Naive B cell (primary cell): ENCODE data around the gene NECAB3. TPM values are rescaled to one million over a fixed set of nuclear protein-coding genes. Genes with fewer than 3 reads are reported as not detected.

Experiments used
- ATAC-seq, 2 donors: fragments of 150-1000 bp; cut with Tn5 transposase; 2 replicates each; pipeline ENCODE4 v1.10.0; 2021; ENCODE audit warnings: low read depth in 2 of 2, mild to moderate bottlenecking in 2 of 2, moderate library complexity in 2 of 2
- DNase-seq: peaks from one replicate; pipeline ENCODE4 v3.0.0; 2022
- H3K27ac Mint-ChIP-seq, 6 donors: one replicate each; pipeline ENCODE4 v1.8.0; 2020 to 2022; ENCODE audit warnings: mild to moderate bottlenecking in 6 of 6, mixed read lengths in 6 of 6, moderate library complexity in 5 of 6, inconsistent platforms in 2 of 6
- H3K27me3 Mint-ChIP-seq, 3 donors: one replicate each; pipeline ENCODE4 v1.8.0; 2021 to 2022; ENCODE audit warnings: mixed read lengths in 3 of 3, mild to moderate bottlenecking in 1 of 3
- H3K36me3 Mint-ChIP-seq, 2 donors: one replicate each; pipeline ENCODE4 v1.8.0; 2020 to 2022; ENCODE audit warnings: mixed read lengths in 2 of 2, inconsistent platforms in 1 of 2, mild to moderate bottlenecking in 1 of 2
- H3K4me1 Mint-ChIP-seq, 3 donors: one replicate each; pipeline ENCODE4 v1.8.0; 2020 to 2022; ENCODE audit warnings: mixed read lengths in 3 of 3, inconsistent platforms in 1 of 3, mild to moderate bottlenecking in 1 of 3, moderate library complexity in 1 of 3
- H3K4me3 Mint-ChIP-seq, 8 donors: one replicate each; pipeline ENCODE4 v1.8.0; 2020 to 2022; ENCODE audit warnings: mild to moderate bottlenecking in 8 of 8, mixed read lengths in 8 of 8, moderate library complexity in 8 of 8, inconsistent platforms in 2 of 8
- H3K9me3 Mint-ChIP-seq, 7 donors: one replicate each; pipeline ENCODE4 v1.8.0; 2020 to 2022; ENCODE audit warnings: mixed read lengths in 7 of 7, mild to moderate bottlenecking in 5 of 7, inconsistent platforms in 2 of 7, moderate library complexity in 1 of 7
- polyA plus RNA-seq, 6 donors: library from polyadenylated mRNA; unstranded; fragments of 300-500 nt; fragmentation: Illumina TruSeq; gene quantifications; one replicate each; pipeline ENCODE4 v1.2.3, GENCODE V29; 2021; ENCODE audit warnings: low read depth in 6 of 6

Gene NECAB3
- polyA plus RNA-seq, 6 donors from 2014 or later: 0.74 to 1.0 (median 0.82) TPM; not detected in 3

DNA sequence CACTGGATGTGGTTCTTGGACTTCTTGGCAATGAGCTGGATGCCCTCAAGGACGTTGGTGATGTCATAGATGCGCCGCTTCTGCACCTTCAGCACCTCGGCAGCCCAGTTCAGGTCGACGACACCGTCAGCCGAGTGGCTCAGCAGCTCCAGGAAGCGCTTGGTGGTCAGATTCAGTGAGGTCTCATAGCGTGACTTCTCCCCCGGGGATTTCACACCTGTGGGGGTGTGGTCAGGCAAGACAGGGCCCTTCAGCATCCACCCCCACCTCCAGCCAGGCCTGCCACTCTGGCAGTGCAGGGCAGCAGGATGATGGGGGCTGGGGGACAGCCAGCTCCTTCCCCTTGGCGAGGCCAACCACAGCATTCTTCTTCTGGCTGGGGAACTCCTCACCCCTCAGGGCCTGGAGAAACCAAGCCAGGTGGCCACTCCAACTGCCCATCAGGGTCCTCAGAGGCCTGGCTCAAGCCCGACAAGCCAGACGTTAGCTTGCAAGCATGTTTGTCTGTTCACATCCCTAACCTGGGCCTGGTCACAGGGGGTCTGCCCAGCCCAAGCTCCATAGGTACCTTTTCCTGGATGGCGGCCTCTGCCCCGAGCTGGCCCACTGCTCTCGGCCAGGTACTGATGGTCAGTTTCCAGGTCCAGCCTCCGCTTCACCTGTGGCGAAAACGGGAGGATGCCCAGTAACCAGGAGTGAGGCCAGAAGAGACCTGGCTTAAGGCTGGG is 5.7 kb upstream of the NECAB3 start:
- peak overlapping the region in 1 of 8 donors; percentile 36 for H3K4me3 Mint-ChIP-seq
- ATAC-seq: peak; percentile 80 to 89
- H3K27ac Mint-ChIP-seq: peak overlapping the region in 3 of 6 donors; percentile 7 to 75 (median 64)
- no peak for DNase-seq
- no peaks in the 10 kb centered on the region for H3K36me3 Mint-ChIP-seq
- peaks cover 22 to 27% (median 26%) of the 10 kb centered on the region in 3 donors for H3K4me1 Mint-ChIP-seq
- no peaks in the 10 kb centered on the region for H3K9me3 Mint-ChIP-seq
- H3K27me3 Mint-ChIP-seq: no peaks in the 10 kb centered on the region

GRCh38 chr20:33677991-33678702 is 3.9 kb upstream of the NECAB3 start:
- Mint-ChIP-seq H3K36me3 (no peaks in the 10 kb centered on the region), H3K27me3 (no peaks in the 10 kb centered on the region), H3K9me3 (no peaks in the 10 kb centered on the region), H3K4me3 (no peak overlapping the region), H3K4me1 (peaks cover 30 to 35% (median 31%) of the 10 kb centered on the region in 3 donors), H3K27ac (no peak overlapping the region)
- ATAC-seq: no peak
- no peak for DNase-seq

DNA sequence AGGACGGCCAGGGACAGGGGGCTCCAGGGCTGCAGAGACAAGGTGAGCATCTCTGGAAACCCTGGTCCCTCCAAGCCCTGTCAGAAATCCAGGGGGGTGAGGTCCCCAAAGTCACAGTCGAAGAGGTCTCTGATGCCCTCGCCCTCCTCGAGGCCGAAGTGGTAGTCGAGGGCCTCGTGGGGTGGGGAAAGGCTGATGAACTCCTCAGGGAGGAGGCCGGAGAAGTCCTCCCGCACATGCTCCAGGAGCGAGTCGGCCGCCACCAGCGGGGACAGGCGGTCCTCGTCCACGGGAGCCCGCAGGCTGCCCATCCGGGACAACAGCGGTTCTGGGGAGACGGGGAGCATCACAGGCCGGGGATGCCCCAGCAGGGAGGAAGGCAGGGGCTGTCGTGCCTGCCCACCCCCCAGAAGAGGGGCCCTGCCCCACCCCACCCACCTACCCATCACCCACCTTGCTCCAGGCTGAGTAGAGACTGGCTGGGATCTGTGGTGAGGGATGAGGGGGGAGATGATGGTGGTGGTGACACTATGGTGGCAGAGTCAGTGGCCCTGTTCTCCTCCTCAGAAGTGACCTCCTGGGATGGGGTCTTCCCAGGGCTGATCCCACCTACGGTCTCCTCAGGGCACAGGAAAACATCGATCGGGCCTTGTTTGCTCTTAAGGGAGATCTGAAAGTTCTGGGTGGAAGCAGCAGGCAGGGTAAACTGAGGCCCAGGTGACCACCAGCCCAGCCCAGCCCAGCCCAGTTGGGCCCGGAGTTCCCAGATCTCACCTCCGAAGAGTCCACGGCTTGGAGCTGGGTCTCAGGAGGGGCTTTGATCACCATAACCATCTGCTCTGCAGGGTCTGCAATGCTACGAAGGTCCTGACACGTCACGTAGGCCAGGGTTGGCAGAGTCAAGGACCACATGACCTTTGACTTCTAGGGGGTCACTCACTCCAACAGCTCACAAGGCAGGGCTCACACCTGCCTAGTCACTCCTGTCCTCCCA is 2.7 kb upstream of the NECAB3 start:
- ATAC-seq (no peak), DNase-seq (no peak)
- H3K4me3 Mint-ChIP-seq: peak overlapping the region in 2 of 8 donors; percentile 39 to 54
- no peak overlapping the region for H3K27ac Mint-ChIP-seq
- H3K36me3 Mint-ChIP-seq: no peaks in the 10 kb centered on the region
- no peaks in the 10 kb centered on the region for H3K27me3 Mint-ChIP-seq
- H3K9me3 Mint-ChIP-seq: no peaks in the 10 kb centered on the region
- H3K4me1 Mint-ChIP-seq: peaks cover 34 to 41% (median 34%) of the 10 kb centered on the region in 3 donors

DNA sequence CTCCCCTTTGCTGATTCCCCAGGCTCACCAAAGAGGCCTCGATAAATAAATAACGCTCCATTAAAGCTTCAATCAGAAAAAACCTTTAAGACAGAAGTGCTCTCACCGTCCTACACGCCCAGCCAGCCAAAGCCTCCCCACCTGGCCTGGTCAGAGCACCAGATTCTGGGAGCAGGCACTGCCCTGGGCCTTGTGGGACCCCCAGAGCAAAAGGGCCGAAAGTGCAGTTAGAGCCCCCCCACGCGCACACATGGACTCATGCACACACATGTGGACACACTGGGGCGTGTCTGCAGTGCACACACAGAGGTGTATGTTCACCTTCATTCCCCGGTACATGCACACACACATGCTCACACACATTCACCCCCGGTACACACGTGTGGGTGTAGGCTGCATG is 1.9 kb upstream of the NECAB3 start:
- peak overlapping the region in 1 of 6 donors; percentile 8 for H3K27ac Mint-ChIP-seq
- H3K36me3 Mint-ChIP-seq: no peaks in the 10 kb centered on the region
- H3K27me3 Mint-ChIP-seq: no peaks in the 10 kb centered on the region
- DNase-seq (no peak), ATAC-seq (no peak)
- H3K4me3 Mint-ChIP-seq: peak overlapping the region in 4 of 8 donors; percentile 21 to 69 (median 48)
- H3K4me1 Mint-ChIP-seq: peaks cover 29 to 41% (median 34%) of the 10 kb centered on the region in 3 donors
- H3K9me3 Mint-ChIP-seq: no peaks in the 10 kb centered on the region

DNA sequence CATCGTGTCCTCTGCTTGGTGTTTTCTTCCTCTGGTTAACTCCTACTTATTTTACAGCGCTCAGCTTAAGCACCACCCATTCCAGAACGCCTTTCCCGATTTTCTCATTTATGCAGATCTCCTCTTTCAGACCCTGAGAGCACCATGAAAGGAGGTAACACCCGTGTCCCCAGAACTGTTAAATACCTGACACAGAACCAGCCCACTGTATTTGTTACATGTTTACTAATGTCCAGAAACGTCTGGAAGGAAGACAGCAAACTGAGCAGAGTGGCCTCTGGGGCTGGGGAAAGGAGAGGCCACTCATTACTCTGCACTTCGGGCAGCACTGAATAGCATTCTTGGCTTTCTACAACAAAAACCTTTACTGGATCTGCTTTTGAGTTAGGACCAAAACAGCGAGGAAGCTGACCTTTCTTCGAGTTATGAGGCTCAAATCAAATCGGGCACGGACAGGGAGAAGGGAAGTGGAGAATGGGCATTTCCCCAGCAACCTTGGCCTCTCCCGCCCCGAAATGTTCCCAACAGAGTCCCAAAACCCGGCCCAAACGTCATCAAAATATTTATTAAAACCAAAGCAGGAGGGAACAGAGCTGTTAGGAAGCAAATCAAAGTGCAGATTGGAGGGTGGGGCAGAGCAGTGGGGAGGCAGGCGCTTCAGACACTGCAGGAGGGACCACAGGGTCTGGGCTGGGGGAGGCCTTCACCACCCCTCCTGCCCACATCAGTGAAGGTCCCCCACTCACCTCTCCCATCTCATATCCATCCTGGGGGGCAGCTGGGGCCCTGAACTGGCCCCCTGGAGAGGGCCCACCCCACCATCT is 1.1 kb upstream of the NECAB3 start:
- Mint-ChIP-seq H3K4me1 (peaks cover 29 to 41% (median 34%) of the 10 kb centered on the region in 3 donors), H3K36me3 (no peaks in the 10 kb centered on the region)

DNA sequence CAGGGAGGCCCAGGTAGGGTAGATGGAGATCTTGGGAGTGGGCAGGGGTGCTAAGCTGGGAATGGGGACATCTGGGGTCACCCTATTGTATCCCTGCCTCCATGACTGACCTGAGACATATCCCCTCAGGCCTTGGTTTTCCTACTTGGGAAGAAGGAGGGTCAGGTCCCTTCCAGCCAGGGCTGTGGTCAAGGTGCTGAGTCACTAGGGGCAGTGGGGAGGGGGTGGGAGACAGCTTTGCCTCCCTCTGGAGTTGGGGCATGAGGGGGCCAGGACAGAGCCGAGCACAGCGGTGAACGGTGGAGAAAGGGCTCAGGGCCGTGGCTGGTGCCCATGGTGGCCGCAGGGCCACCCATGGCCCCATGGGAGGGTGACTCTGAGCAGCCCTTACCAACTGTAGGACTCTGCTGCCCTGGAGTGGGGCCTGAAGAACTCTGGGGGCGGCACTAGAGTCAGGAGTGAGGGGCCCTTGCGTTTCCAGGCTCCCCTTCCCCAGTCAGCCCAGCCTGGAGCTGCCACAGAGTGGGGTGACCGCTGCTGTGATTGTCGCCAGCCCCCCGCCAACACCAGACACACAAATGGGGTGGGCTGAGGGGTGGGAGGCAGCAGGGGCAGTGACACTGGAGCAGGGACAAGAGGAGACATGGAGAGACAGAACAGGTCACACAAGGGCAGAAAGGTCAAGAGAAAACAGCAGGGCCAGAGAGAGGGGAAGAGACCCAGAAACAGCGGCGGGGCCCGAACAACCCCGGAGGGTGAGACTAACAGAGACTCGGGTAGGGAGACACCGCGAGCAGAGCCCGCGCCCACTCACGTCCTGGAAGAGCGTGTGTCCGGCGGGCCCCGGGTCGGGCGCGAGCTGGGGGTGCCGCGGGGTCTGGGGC is 576 bp downstream of the NECAB3 start:
- peaks cover 19 to 29% (median 19%) of the 10 kb centered on the region in 3 donors for H3K4me1 Mint-ChIP-seq
- H3K27ac Mint-ChIP-seq: peak overlapping the region in 2 of 6 donors; percentile 42 to 93
- DNase-seq: no peak
- no peaks in the 10 kb centered on the region for H3K9me3 Mint-ChIP-seq
- no peaks in the 10 kb centered on the region for H3K36me3 Mint-ChIP-seq
- peak overlapping the region; percentile 85 to 94 (median 90) for H3K4me3 Mint-ChIP-seq
- H3K27me3 Mint-ChIP-seq: no peaks in the 10 kb centered on the region
- ATAC-seq: peak; percentile 38 to 48

More for the DNA sequence above, 1.1 kb upstream of the NECAB3 start:
- H3K27me3 Mint-ChIP-seq: no peaks in the 10 kb centered on the region
- no peak for ATAC-seq
- H3K9me3 Mint-ChIP-seq: no peaks in the 10 kb centered on the region
- H3K4me3 Mint-ChIP-seq: peak overlapping the region; percentile 71 to 91 (median 83)
- H3K27ac Mint-ChIP-seq: peak overlapping the region in 3 of 6 donors; percentile 6 to 86 (median 44)
- DNase-seq: no peak

DNA sequence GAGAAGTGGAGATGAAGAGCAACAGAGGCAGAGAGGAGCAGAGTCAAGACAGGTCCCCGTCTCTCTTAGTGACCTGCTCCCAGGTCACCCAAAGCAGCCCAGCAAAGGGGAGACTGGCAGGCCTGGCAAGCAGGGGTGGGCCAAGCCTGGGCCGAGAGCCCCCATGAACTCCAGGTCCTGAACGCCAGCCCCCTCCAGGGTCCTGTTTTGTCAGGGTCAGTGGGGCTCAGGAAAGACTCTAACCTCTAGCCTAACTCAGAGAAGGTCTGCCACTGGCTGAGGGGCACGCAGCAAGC is 1.2 kb downstream of the NECAB3 start:
- H3K36me3 Mint-ChIP-seq: no peaks in the 10 kb centered on the region
- peak overlapping the region in 1 of 6 donors; percentile 42 for H3K27ac Mint-ChIP-seq
- ATAC-seq (no peak), DNase-seq (no peak)
- H3K27me3 Mint-ChIP-seq: no peaks in the 10 kb centered on the region
- H3K4me3 Mint-ChIP-seq: peak overlapping the region; percentile 3 to 91 (median 90)
- peaks cover 22 to 24% (median 23%) of the 10 kb centered on the region in 3 donors for H3K4me1 Mint-ChIP-seq
- H3K9me3 Mint-ChIP-seq: no peaks in the 10 kb centered on the region

GRCh38 chr20:33672426-33673113 is 1.7 kb downstream of the NECAB3 start:
- ATAC-seq: no peak
- H3K27me3 Mint-ChIP-seq: no peaks in the 10 kb centered on the region
- peak overlapping the region in 3 of 6 donors; percentile 10 to 42 (median 19) for H3K27ac Mint-ChIP-seq
- peak overlapping the region; percentile 3 to 91 (median 79) for H3K4me3 Mint-ChIP-seq
- peaks cover 23 to 25% (median 24%) of the 10 kb centered on the region in 3 donors for H3K4me1 Mint-ChIP-seq
- H3K9me3 Mint-ChIP-seq: no peaks in the 10 kb centered on the region
- no peaks in the 10 kb centered on the region for H3K36me3 Mint-ChIP-seq
- DNase-seq: no peak

GRCh38 chr20:33671573-33672288 is 2.5 kb downstream of the NECAB3 start:
- Mint-ChIP-seq H3K4me3 (peak overlapping the region in 5 of 8 donors; percentile 49 to 79 (median 59)), H3K27me3 (no peaks in the 10 kb centered on the region), H3K9me3 (no peaks in the 10 kb centered on the region), H3K4me1 (peaks cover 26% of the 10 kb centered on the region in 3 donors), H3K36me3 (no peaks in the 10 kb centered on the region), H3K27ac (peak overlapping the region in 2 of 6 donors; percentile 10 to 11)
- DNase-seq (no peak), ATAC-seq (no peak)

DNA sequence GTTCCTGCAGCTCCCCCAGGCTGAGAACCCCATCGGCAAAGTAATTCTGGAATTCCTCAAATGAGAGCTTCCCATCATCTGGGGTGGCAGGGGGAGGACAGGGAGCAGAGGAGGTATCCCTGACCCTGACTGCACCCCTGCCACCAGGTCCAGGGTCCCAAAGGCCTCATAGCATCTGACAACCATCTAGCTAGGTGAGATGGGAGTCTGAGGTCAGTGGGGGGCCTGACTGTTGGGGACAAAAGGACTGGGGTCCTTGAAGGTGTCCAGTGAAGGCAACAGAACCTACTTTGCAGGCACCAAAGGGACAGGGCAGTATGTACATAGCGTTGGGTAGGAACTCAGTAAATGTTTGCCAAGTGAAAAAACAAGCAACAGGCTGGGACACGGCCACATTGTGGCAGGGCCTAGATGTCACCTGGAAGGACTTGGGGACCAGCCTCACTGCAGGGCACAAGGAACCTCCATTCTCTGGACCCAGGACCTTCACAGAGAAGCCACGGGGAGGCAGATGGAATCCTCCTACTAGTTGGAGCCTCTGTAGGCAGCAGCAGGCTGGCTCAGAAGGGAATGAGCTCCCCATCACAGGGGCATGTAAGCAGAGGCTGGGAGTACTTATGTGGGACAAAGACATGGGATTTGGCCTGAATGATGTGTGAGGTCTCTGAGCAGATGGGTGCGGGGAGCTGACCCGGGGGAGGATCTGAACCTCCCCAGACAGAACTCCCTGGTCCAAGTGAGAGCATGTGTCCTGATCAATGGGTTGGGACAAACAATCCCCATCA is 3.3 kb downstream of the NECAB3 start:
- H3K27ac Mint-ChIP-seq: no peak overlapping the region
- H3K36me3 Mint-ChIP-seq: no peaks in the 10 kb centered on the region
- peak overlapping the region in 2 of 8 donors; percentile 43 to 79 for H3K4me3 Mint-ChIP-seq
- H3K27me3 Mint-ChIP-seq: no peaks in the 10 kb centered on the region
- no peaks in the 10 kb centered on the region for H3K9me3 Mint-ChIP-seq
- DNase-seq (no peak), ATAC-seq (no peak)
- peaks cover 30 to 34% (median 32%) of the 10 kb centered on the region in 3 donors for H3K4me1 Mint-ChIP-seq
